Measurements from ENCODE around the gene TMPRSS2. TPM values are rescaled to one million over a fixed set of nuclear protein-coding genes. Genes with fewer than 3 reads are reported as not detected.
A peak's percentile ranks its signal among the peaks of the same experiment; 100 is the strongest.

The TMPRSS2 gene
- total and polyA plus RNA-seq, 2 donors (not counting 3 experiments of a cell fraction or from before 2014, with no cell fraction given): not detected

GRCh38 chr21:41508415-41509144 lies 622 bp upstream of the TMPRSS2 start:
- no peak for TF ChIP-seq POLR2AphosphoS5 (IDR thresholded peaks at IDR 0.05; ENCODE audit: insufficient read depth, low read depth, low read length)
- Histone ChIP-seq H3K9me1 (replicated peaks; ENCODE audit: control insufficient read depth, extremely low read depth, insufficient read depth, low read length) (no peaks in the 10 kb centered on the region), H3K4me3 (replicated peaks in 1 of 3; ENCODE audit: insufficient read depth in 1 of 3, low read depth in 1 of 3, low read length in 3 of 3) (no peak overlapping the region), H3K79me2 (ENCODE audit: control insufficient read depth, insufficient read depth, low read length) (no peaks in the 10 kb centered on the region), H3K27me3 (ENCODE audit: control insufficient read depth in 2 of 2, insufficient read depth in 2 of 2, low read length in 2 of 2) (peaks cover 23 to 33% of the 10 kb centered on the region in 2 experiments), H3K9ac (replicated peaks; ENCODE audit: extremely low read depth, insufficient read depth, low read length) (no peak overlapping the region), H3K4me2 (ENCODE audit: insufficient read depth, low read length) (no peak overlapping the region), H3K9me3 (replicated peaks; ENCODE audit: control insufficient read depth, insufficient read depth, low read length) (no peaks in the 10 kb centered on the region), H3K4me1 (ENCODE audit: control insufficient read depth, extremely low read depth, insufficient read depth, low read length) (no peaks in the 10 kb centered on the region), H4K20me1 (replicated peaks; ENCODE audit: control insufficient read depth, extremely low read depth, insufficient read depth, low read length) (no peaks in the 10 kb centered on the region), H3K36me3 (ENCODE audit: control insufficient read depth in 2 of 2, extremely low read depth in 1 of 2, insufficient read depth in 2 of 2, low read length in 2 of 2) (no peaks in the 10 kb centered on the region), H3K27ac (ENCODE audit: insufficient read depth, low read depth, low read length) (no peak overlapping the region), H2AFZ (ENCODE audit: low read depth, low read length) (no peak overlapping the region)
- FAIRE-seq (no peak), DNase-seq (ENCODE audit: low read depth, low spot score) (no peak)
- ChIA-PET POLR2A (no interaction called here), CTCF (no interaction called here)
- dilution Hi-C loops (cut with MboI; ENCODE audit: extremely low pct_ligation_motif_present, low sequenced_read_pairs): no loop called here
- no TSS peak for BruUV-seq (replicated peaks)
- intact Hi-C loops (cut with micrococcal nuclease): no loop called here

- BruUV-seq (replicated peaks): no TSS peak
- POLR2A ChIA-PET: no interaction called here
- Histone ChIP-seq H3K4me1 (ENCODE audit: control insufficient read depth, extremely low read depth, insufficient read depth, low read length) (no peaks in the 10 kb centered on the region), H3K9me1 (replicated peaks; ENCODE audit: control insufficient read depth, extremely low read depth, insufficient read depth, low read length) (no peaks in the 10 kb centered on the region), H3K4me3 (replicated peaks in 1 of 3; ENCODE audit: insufficient read depth in 1 of 3, low read depth in 1 of 3, low read length in 3 of 3) (no peak overlapping the region), H4K20me1 (replicated peaks; ENCODE audit: control insufficient read depth, extremely low read depth, insufficient read depth, low read length) (no peaks in the 10 kb centered on the region), H3K27me3 (ENCODE audit: control insufficient read depth in 2 of 2, insufficient read depth in 2 of 2, low read length in 2 of 2) (peaks cover 23 to 33% of the 10 kb centered on the region in 2 experiments), H2AFZ (ENCODE audit: low read depth, low read length) (no peak overlapping the region), H3K9me3 (replicated peaks; ENCODE audit: control insufficient read depth, insufficient read depth, low read length) (no peaks in the 10 kb centered on the region), H3K36me3 (ENCODE audit: control insufficient read depth in 2 of 2, extremely low read depth in 1 of 2, insufficient read depth in 2 of 2, low read length in 2 of 2) (no peaks in the 10 kb centered on the region), H3K9ac (replicated peaks; ENCODE audit: extremely low read depth, insufficient read depth, low read length) (no peak overlapping the region), H3K4me2 (ENCODE audit: insufficient read depth, low read length) (no peak overlapping the region), H3K79me2 (ENCODE audit: control insufficient read depth, insufficient read depth, low read length) (no peaks in the 10 kb centered on the region), H3K27ac (ENCODE audit: insufficient read depth, low read depth, low read length) (no peak overlapping the region)
- intact Hi-C loops (cut with micrococcal nuclease): no loop called here
- CTCF ChIA-PET: no interaction called here
- no peak for DNase-seq (ENCODE audit: low read depth, low spot score)
- TF ChIP-seq EZH2 (IDR thresholded peaks at IDR 0.05; ENCODE audit: borderline replicate concordance, low read depth, low read length, severe bottlenecking): peak; percentile 30
- TF ChIP-seq MAX (IDR thresholded peaks at IDR 0.05; ENCODE audit: insufficient read depth, insufficient read length): no peak
- no peak for TF ChIP-seq POLR2AphosphoS5 (IDR thresholded peaks at IDR 0.05; ENCODE audit: insufficient read depth, low read depth, low read length)
- dilution Hi-C loops (cut with MboI; ENCODE audit: extremely low pct_ligation_motif_present, low sequenced_read_pairs): no loop called here
- FAIRE-seq: no peak
Observed at GRCh38 chr21:41506611-41507520, 1.1 kb downstream of the TMPRSS2 start.

All from endothelial cell of umbilical vein (primary cell).